Stomach (tissue), 9 donors: Measurements from ENCODE around the gene MRAS. TPM values are rescaled to one million over a fixed set of nuclear protein-coding genes. Genes with fewer than 3 reads are reported as not detected.

Experiments used
- DNase-seq, 2 donors: peaks; one replicate each; pipeline versions ENCODE4 v3.0.0 to v3.0.0-alpha.2; 2013 to 2019
- H3K27ac ChIP-seq, 5 donors: fragments of 200-600 bp in 4 of 5; sonication (generic) in 4 of 5; one replicate each; pipeline ENCODE4 v1.5.1; 2013 to 2019; ENCODE audit warnings: mild to moderate bottlenecking in 1 of 5, moderate library complexity in 1 of 5
- H3K27me3 ChIP-seq, 3 donors: fragments of 200-600 bp; sonication (generic); one replicate each; pipeline ENCODE4 v1.5.1; 2017 to 2019; ENCODE audit warnings: mixed run types in 1 of 3
- H3K36me3 ChIP-seq, 4 donors: fragments of 200-600 bp; sonication (generic); 1 replicate in 3 of 4; 2 replicates in 1 of 4; pipeline ENCODE4 v1.5.1; 2016 to 2019
- H3K4me1 ChIP-seq, 4 donors: fragments of 200-600 bp; sonication (generic); one replicate each; pipeline ENCODE4 v1.5.1; 2016 to 2019
- H3K4me3 ChIP-seq, 4 donors: fragments of 200-600 bp; sonication (generic) in 3 of 4; one replicate each; pipeline ENCODE4 v1.5.1; 2016 to 2019; ENCODE audit warnings: mild to moderate bottlenecking in 1 of 4
- H3K9me3 ChIP-seq, 4 donors: fragments of 200-600 bp; sonication (generic); one replicate each; pipeline ENCODE4 v1.5.1; 2016 to 2019
- CTCF ChIP-seq, 7 experiments: fragments of 450-650 bp in 4 of 7; fragments of 200-600 bp in 3 of 7; sonication (generic) in 3 of 7; IDR thresholded peaks; one replicate each; pipeline ENCODE4 v1.5.1; 2016 to 2019; ENCODE audit warnings: antibody characterized with exemption in 7 of 7, control low read depth in 2 of 7, mild to moderate bottlenecking in 1 of 7
- EP300 ChIP-seq: sonication (generic); formaldehyde crosslinking; IDR thresholded peaks from one replicate; pipeline ENCODE4 v1.6.1; 2017; ENCODE audit warnings: antibody characterized with exemption
- POLR2A ChIP-seq, 4 donors: fragments of 450-650 bp; IDR thresholded peaks; one replicate each; pipeline ENCODE4 v1.6.1; 2016; ENCODE audit warnings: antibody characterized with exemption in 4 of 4, control low read depth in 2 of 4, mild to moderate bottlenecking in 1 of 4, moderate library complexity in 1 of 4
- POLR2AphosphoS5 ChIP-seq, 3 donors: sonication (generic); formaldehyde crosslinking; IDR thresholded peaks; one replicate each; pipeline ENCODE4 v1.6.1; 2016; ENCODE audit warnings: antibody characterized with exemption in 3 of 3
- WGBS, 5 donors: extraction: QIAGEN DNeasy Blood & Tissue Kit in 3 of 5; methylation state at CpG; one replicate each; pipeline versions ENCODE4 v1.1.5 to v1.1.7; 2013 to 2018; 5-methylcytosine and 5-hydroxymethylcytosine counted together
- intact Hi-C: fragments of 100-400 bp; cut with DNase I; formaldehyde crosslinking; loops from one replicate; pipeline ENCODE4 v1.15.1; 2023; ENCODE audit warnings: low total_unique reads
- polyA plus RNA-seq, 3 donors: library from polyadenylated mRNA; stranded (reverse); fragments of 200-250 nt; gene quantifications; one replicate each; pipeline ENCODE4 v1.2.3, GENCODE V29; 2013
- total RNA-seq, 5 donors: library from RNA; depleted of rRNA; stranded (reverse); fragments of >200 nt; gene quantifications; one replicate each; pipeline versions ENCODE4 v1.1.0 to v1.2.3, GENCODE V29; 2014 to 2016
- donor health status: healthy with polysubstance abuse.
- donor health status: Bipolar disorder and iron deficiency.
- donor health status: healthy.

The MRAS gene
- total and polyA plus RNA-seq, 8 donors, result 4.4 to 28.0 (median 10.5) TPM

GRCh38 chr3:138441742-138442141 lies 93.4 kb downstream of the MRAS start:
- Histone ChIP-seq H3K36me3 (no peaks in the 10 kb centered on the region), H3K4me1 (peaks cover 0 to 35% (median 2%) of the 10 kb centered on the region in 4 donors), H3K9me3 (no peaks in the 10 kb centered on the region), H3K27me3 (peaks cover 0 to 15% (median 0%) of the 10 kb centered on the region in 3 donors), H3K4me3 (no peak overlapping the region), H3K27ac (no peak overlapping the region)
- 63 to 81% (median 75%) methylated on average over 2 of the region's 2 CpGs for WGBS, 5 donors
- TF ChIP-seq EP300 (no peak), CTCF (IDR thresholded peaks at IDR 0.05) (no peak), POLR2A (IDR thresholded peaks at IDR 0.05) (no peak), POLR2AphosphoS5 (IDR thresholded peaks at IDR 0.05) (no peak)
- intact Hi-C loops, result no loop called here
- no peak for DNase-seq

GRCh38 chr3:138442433-138442832 lies 94.1 kb downstream of the MRAS start:
- Histone ChIP-seq H3K27me3 (peaks cover 0 to 8% (median 0%) of the 10 kb centered on the region in 3 donors), H3K27ac (peak overlapping the region in 1 of 5 donors; percentile 7), H3K4me1 (peaks cover 0 to 35% (median 2%) of the 10 kb centered on the region in 4 donors), H3K9me3 (no peaks in the 10 kb centered on the region), H3K4me3 (no peak overlapping the region), H3K36me3 (no peaks in the 10 kb centered on the region)
- intact Hi-C loops, result no loop called here
- no peak for DNase-seq
- TF ChIP-seq CTCF (IDR thresholded peaks at IDR 0.05), result no peak
- WGBS, 5 donors, result 68 to 81% (median 78%) methylated on average over 5 of the region's 5 CpGs

DNA sequence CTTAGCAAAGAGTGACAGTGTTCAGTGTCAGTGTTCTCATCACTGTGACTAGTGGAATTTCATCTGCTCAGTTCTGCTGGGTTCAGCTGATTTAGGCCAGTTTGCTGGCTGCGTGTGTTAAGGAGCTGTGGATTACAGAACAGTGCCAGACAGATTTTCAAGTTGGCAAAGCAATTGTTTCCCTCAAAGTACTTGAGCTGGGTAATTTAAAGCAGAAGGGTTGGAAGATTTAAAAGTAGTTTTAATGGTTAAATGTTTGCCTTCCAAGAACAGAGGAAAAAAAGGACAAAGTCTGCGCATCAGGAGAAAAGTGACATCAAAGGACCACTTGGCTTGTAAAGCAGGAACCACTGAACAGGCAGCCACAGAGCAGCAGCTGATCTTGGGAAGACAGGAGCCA lies 94.7 kb downstream of the MRAS start:
- no peak for DNase-seq
- no peak overlapping the region for H3K4me3 ChIP-seq
- TF ChIP-seq POLR2AphosphoS5 (IDR thresholded peaks at IDR 0.05) (no peak), CTCF (IDR thresholded peaks at IDR 0.05) (no peak), POLR2A (IDR thresholded peaks at IDR 0.05) (no peak), EP300 (no peak)
- peaks cover 0 to 35% (median 2%) of the 10 kb centered on the region in 4 donors for H3K4me1 ChIP-seq
- no peaks in the 10 kb centered on the region for H3K36me3 ChIP-seq
- intact Hi-C loops, result no loop called here
- H3K27ac ChIP-seq, result peak overlapping the region in 1 of 5 donors; percentile 7
- H3K9me3 ChIP-seq, result no peaks in the 10 kb centered on the region
- peaks cover 0 to 6% (median 0%) of the 10 kb centered on the region in 3 donors for H3K27me3 ChIP-seq
- 63 to 90% (median 79%) methylated on average over 2 of the region's 2 CpGs for WGBS, 5 donors

DNA sequence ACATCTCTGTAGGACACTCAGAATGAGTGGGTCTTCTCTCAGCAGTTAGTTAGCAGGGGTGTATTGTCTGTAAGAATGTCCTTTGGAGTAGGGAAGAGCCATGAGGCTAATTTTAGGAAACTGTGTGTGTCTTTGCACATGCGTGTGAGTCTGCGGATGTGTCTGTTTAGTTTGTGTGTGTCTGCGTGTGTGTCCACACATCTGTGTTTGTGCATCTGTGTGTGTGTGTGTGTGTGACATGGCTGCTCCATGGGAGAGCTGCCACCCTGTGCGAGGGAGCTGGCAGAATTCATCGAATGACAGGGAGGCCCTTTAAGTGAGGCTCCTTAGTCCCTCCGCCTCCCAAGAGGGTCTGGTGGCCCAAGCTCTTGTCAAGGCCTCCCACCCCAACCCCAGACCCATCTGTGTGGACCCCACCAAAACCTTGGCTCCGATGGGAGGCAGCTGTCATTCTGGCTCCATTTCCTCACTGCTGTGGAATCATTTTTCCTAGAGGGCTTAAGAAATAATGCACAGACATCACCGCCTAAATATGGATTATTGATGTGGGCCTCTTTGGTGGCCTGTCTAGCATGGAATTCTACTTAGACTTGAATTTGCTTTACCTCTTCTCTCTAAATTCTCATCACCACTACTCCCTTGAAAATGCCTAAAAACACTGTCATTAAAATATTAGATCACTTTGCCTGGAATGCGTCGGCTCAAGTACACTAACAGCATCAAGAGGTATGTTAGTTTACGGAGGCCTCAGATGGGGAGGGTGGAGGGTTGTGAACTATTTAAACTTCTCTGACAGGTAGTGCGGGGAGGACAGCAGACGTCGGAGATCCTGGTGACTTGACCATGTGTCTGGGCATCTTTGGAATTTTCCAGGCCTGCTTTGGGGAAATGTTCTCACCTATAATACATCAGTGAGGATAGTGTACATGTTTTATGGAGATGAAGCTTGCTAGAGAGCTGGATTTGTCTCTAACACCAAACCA lies 95.4 kb downstream of the MRAS start:
- Histone ChIP-seq H3K36me3 (no peaks in the 10 kb centered on the region), H3K4me1 (peaks cover 0 to 34% (median 2%) of the 10 kb centered on the region in 4 donors), H3K9me3 (no peaks in the 10 kb centered on the region), H3K27me3 (peaks cover 0 to 5% (median 0%) of the 10 kb centered on the region in 3 donors), H3K4me3 (no peak overlapping the region), H3K27ac (no peak overlapping the region)
- DNase-seq, result no peak
- intact Hi-C loops, result no loop called here
- 86 to 92% (median 92%) methylated on average over 11 to 14 of the region's 14 CpGs for WGBS, 5 donors
- TF ChIP-seq CTCF (IDR thresholded peaks at IDR 0.05) (no peak), POLR2AphosphoS5 (IDR thresholded peaks at IDR 0.05) (no peak), POLR2A (IDR thresholded peaks at IDR 0.05) (no peak), EP300 (no peak)
